HL-60 (cell line): Measurements from ENCODE around the gene XRCC4.

Experiments used
- DNase-seq, 2 experiments: peaks; one replicate each; pipeline ENCODE4 v3.0.0-alpha.2; 2010 to 2020; ENCODE audit warnings: low read depth in 1 of 2, low spot score in 1 of 2
- H3K27ac ChIP-seq: fragments of 250-450 bp; sonication (Bioruptor Pico); replicated peaks from 2 replicates; pipeline ENCODE4 v1.5.1; 2020; ENCODE audit warnings: mild to moderate bottlenecking, moderate library complexity
- H3K27me3 ChIP-seq: fragments of 250-450 bp; sonication (Bioruptor Pico); 2 replicates; pipeline ENCODE4 v1.5.1; 2021; ENCODE audit warnings: mild to moderate bottlenecking, moderate library complexity; ENCODE audit not compliant: insufficient read depth, poor library complexity, severe bottlenecking
- H3K4me3 ChIP-seq: replicated peaks from 2 replicates; pipeline ENCODE4 v1.5.1; 2011; ENCODE audit warnings: mild to moderate bottlenecking, control low read depth, low read length; ENCODE audit not compliant: insufficient read depth
- CTCF ChIP-seq: IDR thresholded peaks from one replicate; pipeline ENCODE4 v1.5.1; 2011; ENCODE audit warnings: low read length, control low read depth, inconsistent platforms; ENCODE audit not compliant: insufficient read depth
- GABPA ChIP-seq: IDR thresholded peaks from 2 replicates; pipeline ENCODE4 v1.6.1; 2012; ENCODE audit warnings: low read depth
- POLR2AphosphoS5 ChIP-seq: IDR thresholded peaks from 2 replicates; pipeline ENCODE4 v1.6.1; 2012; ENCODE audit warnings: low read depth
- SPI1 ChIP-seq: IDR thresholded peaks from 2 replicates; pipeline ENCODE4 v1.6.1; 2012; ENCODE audit warnings: low read depth, mild to moderate bottlenecking, borderline replicate concordance
- TF ChIP-seq, protein P1 (sequence below): IDR thresholded peaks from 2 replicates; pipeline ENCODE4 v1.6.1; 2012; ENCODE audit warnings: low read depth; ENCODE audit not compliant: insufficient replicate concordance

Gene XRCC4

GRCh38 chr5:83157163-83157562 lies 79.8 kb downstream of the XRCC4 start:
- no peaks in the 10 kb centered on the region for H3K27me3 ChIP-seq
- no peak for DNase-seq
- no peak overlapping the region for H3K4me3 ChIP-seq
- no peak for TF ChIP-seq GABPA
- TF ChIP-seq POLR2AphosphoS5, result no peak
- TF ChIP-seq, protein P1, sequence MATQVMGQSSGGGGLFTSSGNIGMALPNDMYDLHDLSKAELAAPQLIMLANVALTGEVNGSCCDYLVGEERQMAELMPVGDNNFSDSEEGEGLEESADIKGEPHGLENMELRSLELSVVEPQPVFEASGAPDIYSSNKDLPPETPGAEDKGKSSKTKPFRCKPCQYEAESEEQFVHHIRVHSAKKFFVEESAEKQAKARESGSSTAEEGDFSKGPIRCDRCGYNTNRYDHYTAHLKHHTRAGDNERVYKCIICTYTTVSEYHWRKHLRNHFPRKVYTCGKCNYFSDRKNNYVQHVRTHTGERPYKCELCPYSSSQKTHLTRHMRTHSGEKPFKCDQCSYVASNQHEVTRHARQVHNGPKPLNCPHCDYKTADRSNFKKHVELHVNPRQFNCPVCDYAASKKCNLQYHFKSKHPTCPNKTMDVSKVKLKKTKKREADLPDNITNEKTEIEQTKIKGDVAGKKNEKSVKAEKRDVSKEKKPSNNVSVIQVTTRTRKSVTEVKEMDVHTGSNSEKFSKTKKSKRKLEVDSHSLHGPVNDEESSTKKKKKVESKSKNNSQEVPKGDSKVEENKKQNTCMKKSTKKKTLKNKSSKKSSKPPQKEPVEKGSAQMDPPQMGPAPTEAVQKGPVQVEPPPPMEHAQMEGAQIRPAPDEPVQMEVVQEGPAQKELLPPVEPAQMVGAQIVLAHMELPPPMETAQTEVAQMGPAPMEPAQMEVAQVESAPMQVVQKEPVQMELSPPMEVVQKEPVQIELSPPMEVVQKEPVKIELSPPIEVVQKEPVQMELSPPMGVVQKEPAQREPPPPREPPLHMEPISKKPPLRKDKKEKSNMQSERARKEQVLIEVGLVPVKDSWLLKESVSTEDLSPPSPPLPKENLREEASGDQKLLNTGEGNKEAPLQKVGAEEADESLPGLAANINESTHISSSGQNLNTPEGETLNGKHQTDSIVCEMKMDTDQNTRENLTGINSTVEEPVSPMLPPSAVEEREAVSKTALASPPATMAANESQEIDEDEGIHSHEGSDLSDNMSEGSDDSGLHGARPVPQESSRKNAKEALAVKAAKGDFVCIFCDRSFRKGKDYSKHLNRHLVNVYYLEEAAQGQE, result no peak
- TF ChIP-seq SPI1, result no peak
- TF ChIP-seq CTCF, result no peak
- H3K27ac ChIP-seq, result no peak overlapping the region

DNA sequence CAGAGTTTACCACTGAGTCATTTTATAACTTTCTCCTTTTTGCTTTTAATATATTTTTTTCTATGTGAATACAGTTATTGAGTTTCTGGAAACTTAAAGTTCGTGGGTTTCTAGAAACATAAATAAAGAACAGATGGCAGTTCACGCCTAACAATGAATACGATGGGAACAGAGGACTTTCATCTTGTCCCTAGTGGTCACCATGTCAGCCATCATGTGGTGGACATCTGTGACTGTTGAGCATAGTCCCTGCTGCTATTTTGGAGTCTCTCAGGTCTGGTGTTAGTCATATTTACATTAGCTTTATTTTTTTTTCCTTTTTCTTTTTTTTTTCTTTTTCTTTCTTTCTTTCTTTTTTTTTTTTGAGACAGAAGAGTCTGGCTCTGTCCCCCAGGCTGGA lies 85.3 kb downstream of the XRCC4 start:
- Histone ChIP-seq H3K27ac (no peak overlapping the region), H3K27me3 (no peaks in the 10 kb centered on the region), H3K4me3 (no peak overlapping the region)
- no peak for DNase-seq
- no peak for TF ChIP-seq SPI1
- TF ChIP-seq, protein P1, result no peak
- no peak for TF ChIP-seq CTCF
- no peak for TF ChIP-seq GABPA
- no peak for TF ChIP-seq POLR2AphosphoS5

- TF ChIP-seq, protein P1, result no peak
- TF ChIP-seq POLR2AphosphoS5 (no peak), GABPA (no peak), CTCF (no peak), SPI1 (no peak)
- DNase-seq, result no peak
- H3K4me3 ChIP-seq, result no peak overlapping the region
Observed at GRCh38 chr5:83167538-83167937, 90.2 kb downstream of the XRCC4 start.

More at GRCh38 chr5:83167538-83167937, 90.2 kb downstream of the XRCC4 start:
- no peak overlapping the region for H3K27ac ChIP-seq
- no peaks in the 10 kb centered on the region for H3K27me3 ChIP-seq
